Measurements from ENCODE around the gene ALDH8A1. TPM values are rescaled to one million over a fixed set of nuclear protein-coding genes. Genes with fewer than 3 reads are reported as not detected.

Gene ALDH8A1
- 1 to 10 TPM in 1 of 4 donors, under 1 TPM in 2, not detected in 1; 0.81 to 1.9 (median 0.88) TPM for total RNA-seq

- TF ChIP-seq CTCF (IDR thresholded peaks at IDR 0.05) (no peak), POLR2A (IDR thresholded peaks at IDR 0.05) (no peak)
- intact Hi-C loops (cut with DNase I; ENCODE audit: low total_unique reads), result loop anchor here (10.0 kb wide), 1 partner anchor 795 kb away; no protein-coding TSS in a partner anchor
- no peak within 1 kb of the TSS for H3K4me3 ChIP-seq (ENCODE audit: low read depth, poor library complexity, severe bottlenecking)
- 85 to 87% methylated on average over 4 of the region's 4 CpGs for WGBS, 2 donors
- DNase-seq (ENCODE audit: low spot score in 2 of 2), result no peak
These were observed at the start of gene ALDH8A1 for GRCh38 chr6:134949927-134950326. ALDH8A1 (minus strand) TSS chr6:134950101; CDS start chr6:134950053, 48 bp downstream.

GRCh38 chr6:134999107-134999506 is 49.2 kb upstream of the ALDH8A1 start:
- no peak for DNase-seq (ENCODE audit: low spot score in 2 of 2)
- intact Hi-C loops (cut with DNase I; ENCODE audit: low total_unique reads), result no loop called here
- 92 to 97% methylated on average over 1 of the region's 1 CpG for WGBS, 2 donors
- no peak for TF ChIP-seq POLR2A (IDR thresholded peaks at IDR 0.05)
- no peak overlapping the region for H3K4me3 ChIP-seq (ENCODE audit: low read depth, poor library complexity, severe bottlenecking)

- 88 to 95% methylated on average over 9 of the region's 9 CpGs for WGBS, 2 donors
These were observed 47.5 kb upstream of the ALDH8A1 start for GRCh38 chr6:134997133-134997995.

GRCh38 chr6:134995536-134995935 is 45.6 kb upstream of the ALDH8A1 start:
- H3K4me3 ChIP-seq (ENCODE audit: low read depth, poor library complexity, severe bottlenecking), result no peak overlapping the region
- no peak for DNase-seq (ENCODE audit: low spot score in 2 of 2)
- 90 to 91% methylated on average over 1 of the region's 1 CpG for WGBS, 2 donors
- intact Hi-C loops (cut with DNase I; ENCODE audit: low total_unique reads), result no loop called here
- no peak for TF ChIP-seq CTCF (IDR thresholded peaks at IDR 0.05)
- no peak for TF ChIP-seq POLR2A (IDR thresholded peaks at IDR 0.05)

More at GRCh38 chr6:134997133-134997995, 47.5 kb upstream of the ALDH8A1 start:
- no peak for DNase-seq (ENCODE audit: low spot score in 2 of 2)
- TF ChIP-seq POLR2A (IDR thresholded peaks at IDR 0.05) (no peak), CTCF (IDR thresholded peaks at IDR 0.05) (no peak)
- H3K4me3 ChIP-seq (ENCODE audit: low read depth, poor library complexity, severe bottlenecking), result no peak overlapping the region
- intact Hi-C loops (cut with DNase I; ENCODE audit: low total_unique reads), result no loop called here

GRCh38 chr6:134994431-134994830 is 44.5 kb upstream of the ALDH8A1 start:
- intact Hi-C loops (cut with DNase I; ENCODE audit: low total_unique reads), result no loop called here
- TF ChIP-seq POLR2A (IDR thresholded peaks at IDR 0.05), result no peak
- TF ChIP-seq CTCF (IDR thresholded peaks at IDR 0.05), result no peak
- DNase-seq (ENCODE audit: low spot score in 2 of 2), result no peak
- H3K4me3 ChIP-seq (ENCODE audit: low read depth, poor library complexity, severe bottlenecking), result no peak overlapping the region

GRCh38 chr6:134992155-134992554 is 42.3 kb upstream of the ALDH8A1 start:
- DNase-seq (ENCODE audit: low spot score in 2 of 2), result no peak
- H3K4me3 ChIP-seq (ENCODE audit: low read depth, poor library complexity, severe bottlenecking), result no peak overlapping the region
- TF ChIP-seq POLR2A (IDR thresholded peaks at IDR 0.05) (no peak), CTCF (IDR thresholded peaks at IDR 0.05) (no peak)
- 96 to 98% methylated on average over 6 of the region's 6 CpGs for WGBS, 2 donors
- intact Hi-C loops (cut with DNase I; ENCODE audit: low total_unique reads), result no loop called here

Data from lower leg skin (tissue), 4 donors.